Kidney epithelial cell (primary cell): Measurements from ENCODE around the gene LIMS1. TPM values are rescaled to one million over a fixed set of nuclear protein-coding genes. Genes with fewer than 3 reads are reported as not detected.

Source experiments
- DNase-seq: peaks from one replicate; pipeline ENCODE4 v3.0.0-alpha.2; 2010; ENCODE audit warnings: low read depth
- H3K27me3 ChIP-seq: 2 replicates; pipeline ENCODE4 v1.6.0; 2011; ENCODE audit warnings: low read length; ENCODE audit not compliant: control insufficient read depth, insufficient read depth
- H3K36me3 ChIP-seq: 2 replicates; pipeline ENCODE4 v1.5.1; 2011; ENCODE audit warnings: low read length; ENCODE audit not compliant: control insufficient read depth, insufficient read depth
- H3K4me3 ChIP-seq: 2 replicates; pipeline ENCODE4 v1.5.1; 2011; ENCODE audit warnings: low read depth, mild to moderate bottlenecking, control low read depth, low read length
- CTCF ChIP-seq: IDR thresholded peaks from 2 replicates; pipeline ENCODE4 v1.5.1; 2011; ENCODE audit warnings: mild to moderate bottlenecking, moderate library complexity, low read length, control low read depth, inconsistent platforms; ENCODE audit not compliant: insufficient read depth, poor library complexity, severe bottlenecking
- total RNA-seq: library from RNA; depleted of rRNA; stranded (reverse); fragments of >200 nt; gene quantifications from 2 replicates; pipeline ENCODE4 v1.2.3, GENCODE V29; 2015

Gene LIMS1
- total RNA-seq, 1 donor from 2014 or later: 202 TPM

GRCh38 chr2:108573061-108573460 is 38.8 kb downstream of the LIMS1 start:
- no peaks in the 10 kb centered on the region for H3K27me3 ChIP-seq
- H3K36me3 ChIP-seq: no peaks in the 10 kb centered on the region
- no peak for TF ChIP-seq CTCF
- no peak for DNase-seq
- no peak overlapping the region for H3K4me3 ChIP-seq

GRCh38 chr2:108574332-108574731 is 40.1 kb downstream of the LIMS1 start:
- Histone ChIP-seq H3K4me3 (no peak overlapping the region), H3K36me3 (no peaks in the 10 kb centered on the region), H3K27me3 (no peaks in the 10 kb centered on the region)
- no peak for TF ChIP-seq CTCF
- DNase-seq: no peak

GRCh38 chr2:108575132-108575966 is 41.1 kb downstream of the LIMS1 start:
- Histone ChIP-seq H3K27me3 (no peaks in the 10 kb centered on the region), H3K36me3 (no peaks in the 10 kb centered on the region), H3K4me3 (no peak overlapping the region)
- TF ChIP-seq CTCF: no peak
- no peak for DNase-seq

- Histone ChIP-seq H3K27me3 (no peaks in the 10 kb centered on the region), H3K36me3 (no peaks in the 10 kb centered on the region), H3K4me3 (no peak overlapping the region)
- no peak for DNase-seq
- no peak for TF ChIP-seq CTCF
Measured at GRCh38 chr2:108577099-108577498, 42.8 kb downstream of the LIMS1 start.

GRCh38 chr2:108579623-108580022 is 45.4 kb downstream of the LIMS1 start:
- no peak for TF ChIP-seq CTCF
- Histone ChIP-seq H3K36me3 (no peaks in the 10 kb centered on the region), H3K27me3 (no peaks in the 10 kb centered on the region), H3K4me3 (no peak overlapping the region)
- DNase-seq: no peak

- Histone ChIP-seq H3K27me3 (no peaks in the 10 kb centered on the region), H3K4me3 (no peak overlapping the region), H3K36me3 (no peaks in the 10 kb centered on the region)
- TF ChIP-seq CTCF: no peak
- no peak for DNase-seq
Measured at GRCh38 chr2:108580050-108580449, 45.8 kb downstream of the LIMS1 start.
